ENCODE results near the gene PARP9.

The PARP9 gene

DNA sequence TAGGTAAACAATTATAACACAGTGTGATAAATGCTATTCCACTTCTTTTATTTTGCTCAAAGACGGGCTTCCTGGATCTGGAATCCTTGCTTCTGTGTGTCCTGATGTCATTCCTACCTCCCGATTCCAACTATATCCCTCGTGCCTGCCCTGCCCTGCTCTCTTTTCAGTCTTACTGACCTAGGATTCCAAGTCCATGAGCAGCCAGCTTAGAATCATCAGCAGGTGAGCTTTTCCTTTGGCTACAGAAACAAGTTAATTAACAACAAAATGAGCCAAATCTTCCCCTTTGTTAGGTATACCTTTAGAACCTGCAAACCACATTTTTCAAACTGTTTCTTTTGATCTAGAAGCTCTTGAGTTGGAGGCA is 27.5 kb downstream of the PARP9 start:
- peaks cover 0 to 57% of the 10 kb centered on the region in 2 donors for H3K36me3 ChIP-seq (replicated peaks in 1 of 2; ENCODE audit: control insufficient read depth in 2 of 2, insufficient read depth in 2 of 2, low read length in 2 of 2)
- no peak overlapping the region for H3K23ac ChIP-seq (ENCODE audit: low read depth, low read length, poor library complexity)
- no peak overlapping the region for H3K4me3 ChIP-seq (ENCODE audit: low read length in 2 of 2)
- no peak overlapping the region for H3K27ac ChIP-seq (replicated peaks; ENCODE audit: low read length)
- no peak overlapping the region for H2AFZ ChIP-seq (ENCODE audit: low read length)
- H3K9ac ChIP-seq (ENCODE audit: low read depth, low read length, poor library complexity), result no peak overlapping the region
- H3K4me2 ChIP-seq (ENCODE audit: insufficient read depth, low read length, poor library complexity, severe bottlenecking), result no peak overlapping the region
- H4K8ac ChIP-seq (ENCODE audit: low read depth, low read length), result no peak overlapping the region
- H3K18ac ChIP-seq (ENCODE audit: low read length), result no peak overlapping the region
- H3K14ac ChIP-seq (ENCODE audit: low read length), result no peak overlapping the region
- H2BK12ac ChIP-seq (ENCODE audit: low read length), result no peak overlapping the region
- H3K4ac ChIP-seq (ENCODE audit: low read length), result no peak overlapping the region
- H2BK15ac ChIP-seq (ENCODE audit: low read length), result no peak overlapping the region
- H4K91ac ChIP-seq (ENCODE audit: low read depth, low read length, poor library complexity), result no peak overlapping the region
- no peak for DNase-seq (ENCODE audit: low spot score)
- peaks cover 0 to 2% of the 10 kb centered on the region in 2 donors for H3K9me3 ChIP-seq (replicated peaks in 1 of 2; ENCODE audit: control insufficient read depth in 2 of 2, insufficient read depth in 1 of 2, low read depth in 1 of 2, low read length in 2 of 2)
- no peaks in the 10 kb centered on the region for H3K27me3 ChIP-seq (ENCODE audit: control insufficient read depth in 3 of 3, insufficient read depth in 3 of 3, low read depth in 1 of 3, low read length in 3 of 3)
- H3K4me1 ChIP-seq (ENCODE audit: control insufficient read depth in 2 of 2, insufficient read depth in 1 of 2, low read depth in 1 of 2, low read length in 2 of 2), result no peaks in the 10 kb centered on the region
- no peak overlapping the region for H2BK5ac ChIP-seq (ENCODE audit: low read length)
- no peaks in the 10 kb centered on the region for H3K79me1 ChIP-seq (ENCODE audit: low read depth, low read length)
- no CpG with 5 or more reads among the region's 3 CpGs for WGBS, 2 donors (ENCODE audit: extremely low coverage in 2 of 2, insufficient read length in 2 of 2, insufficient replicate concordance in 1 of 2)
- no peak overlapping the region for H2BK120ac ChIP-seq (ENCODE audit: low read depth, low read length)
- H2AK5ac ChIP-seq (ENCODE audit: low read depth, low read length), result no peak overlapping the region

DNA sequence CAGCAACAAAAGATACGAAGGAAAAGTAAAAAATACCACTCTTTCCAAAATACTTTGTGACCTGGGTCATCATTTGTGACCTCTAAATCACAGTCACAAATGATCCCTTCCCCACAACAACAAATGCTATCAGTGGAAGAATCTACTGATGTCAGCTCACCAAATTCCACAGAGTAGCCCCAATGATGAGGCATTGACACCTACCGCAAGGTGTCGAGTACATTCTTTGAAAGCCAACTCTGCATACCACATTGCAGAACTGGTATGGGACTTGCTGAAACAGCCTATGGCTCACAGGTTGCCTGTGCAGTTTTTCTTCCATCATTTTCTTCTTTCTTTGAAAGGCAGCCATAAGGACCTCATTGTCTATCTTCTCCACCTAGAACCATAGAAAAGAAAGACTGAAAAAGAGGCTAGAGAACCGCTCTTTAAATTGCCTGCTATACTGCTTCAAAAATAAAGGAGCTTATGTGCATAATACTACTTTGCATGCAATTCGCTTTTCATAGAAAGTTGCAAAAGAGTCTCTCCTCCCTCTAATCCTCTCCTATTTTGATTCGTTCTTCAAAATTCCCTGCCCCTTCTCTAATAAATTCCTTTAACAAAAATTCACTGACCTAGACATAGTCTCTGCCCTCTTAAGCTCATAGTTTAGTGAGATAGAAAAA is 28.0 kb downstream of the PARP9 start:
- no peak overlapping the region for H3K4me3 ChIP-seq (ENCODE audit: low read length in 2 of 2)
- no peak overlapping the region for H2BK12ac ChIP-seq (ENCODE audit: low read length)
- no peak overlapping the region for H3K14ac ChIP-seq (ENCODE audit: low read length)
- H4K8ac ChIP-seq (ENCODE audit: low read depth, low read length), result no peak overlapping the region
- no peaks in the 10 kb centered on the region for H3K4me1 ChIP-seq (ENCODE audit: control insufficient read depth in 2 of 2, insufficient read depth in 1 of 2, low read depth in 1 of 2, low read length in 2 of 2)
- H3K27ac ChIP-seq (replicated peaks; ENCODE audit: low read length), result no peak overlapping the region
- DNase-seq (ENCODE audit: low spot score), result no peak
- H3K9ac ChIP-seq (ENCODE audit: low read depth, low read length, poor library complexity), result no peak overlapping the region
- no peak overlapping the region for H2AFZ ChIP-seq (ENCODE audit: low read length)
- no peaks in the 10 kb centered on the region for H3K27me3 ChIP-seq (ENCODE audit: control insufficient read depth in 3 of 3, insufficient read depth in 3 of 3, low read depth in 1 of 3, low read length in 3 of 3)
- no peak overlapping the region for H2BK120ac ChIP-seq (ENCODE audit: low read depth, low read length)
- peaks cover 0 to 2% of the 10 kb centered on the region in 2 donors for H3K9me3 ChIP-seq (replicated peaks in 1 of 2; ENCODE audit: control insufficient read depth in 2 of 2, insufficient read depth in 1 of 2, low read depth in 1 of 2, low read length in 2 of 2)
- no peak overlapping the region for H2BK15ac ChIP-seq (ENCODE audit: low read length)
- no peak overlapping the region for H4K91ac ChIP-seq (ENCODE audit: low read depth, low read length, poor library complexity)
- no CpG with 5 or more reads among the region's 6 CpGs for WGBS, 2 donors (ENCODE audit: extremely low coverage in 2 of 2, insufficient read length in 2 of 2, insufficient replicate concordance in 1 of 2)
- no peak overlapping the region for H3K4me2 ChIP-seq (ENCODE audit: insufficient read depth, low read length, poor library complexity, severe bottlenecking)
- H2BK5ac ChIP-seq (ENCODE audit: low read length), result no peak overlapping the region
- H3K4ac ChIP-seq (ENCODE audit: low read length), result no peak overlapping the region
- H3K18ac ChIP-seq (ENCODE audit: low read length), result no peak overlapping the region
- H3K23ac ChIP-seq (ENCODE audit: low read depth, low read length, poor library complexity), result no peak overlapping the region
- no peak overlapping the region for H2AK5ac ChIP-seq (ENCODE audit: low read depth, low read length)
- no peaks in the 10 kb centered on the region for H3K79me1 ChIP-seq (ENCODE audit: low read depth, low read length)
- peaks cover 0 to 55% of the 10 kb centered on the region in 2 donors for H3K36me3 ChIP-seq (replicated peaks in 1 of 2; ENCODE audit: control insufficient read depth in 2 of 2, insufficient read depth in 2 of 2, low read length in 2 of 2)

DNA sequence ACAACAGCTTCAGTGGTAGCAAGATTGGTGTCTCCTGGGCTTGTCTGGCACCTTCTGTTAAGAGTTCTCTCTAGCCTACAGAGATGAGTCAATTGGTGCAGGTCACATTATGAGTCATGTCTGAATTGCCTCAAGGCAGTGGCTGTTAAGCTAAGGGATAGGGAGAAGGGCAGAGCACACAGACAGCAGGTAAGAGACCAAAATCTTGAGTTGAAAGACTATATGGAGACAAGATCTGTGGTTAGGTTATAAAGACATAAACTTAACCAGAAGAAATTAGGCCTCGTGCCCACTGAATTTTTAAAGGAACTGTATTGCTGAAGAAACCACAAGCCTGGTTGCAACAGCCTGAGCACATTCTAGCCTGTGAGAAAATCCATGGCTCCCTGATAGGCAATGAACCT is 30.2 kb downstream of the PARP9 start:
- H3K4me2 ChIP-seq (ENCODE audit: insufficient read depth, low read length, poor library complexity, severe bottlenecking), result no peak overlapping the region

DNA sequence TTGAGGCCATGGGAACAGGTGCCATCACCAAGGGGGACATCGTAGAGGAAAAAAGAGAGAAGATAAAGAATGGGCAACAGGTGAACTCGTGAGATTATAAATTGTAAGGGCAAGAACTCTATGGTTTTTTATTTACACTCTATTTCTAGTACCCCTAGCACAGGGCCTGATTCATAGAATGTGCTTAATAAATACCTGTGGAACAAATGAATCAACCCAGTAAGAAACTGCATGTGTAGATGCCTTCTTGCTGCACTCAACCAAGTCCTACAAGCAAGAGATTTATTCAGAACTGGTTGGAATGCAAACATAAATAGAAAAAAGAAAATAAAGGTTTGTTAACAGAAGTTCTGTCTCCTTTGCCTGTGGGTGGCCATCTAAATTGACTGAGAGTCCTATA is 30.6 kb downstream of the PARP9 start:
- Histone ChIP-seq H3K18ac (ENCODE audit: low read length) (no peak overlapping the region), H3K23ac (ENCODE audit: low read depth, low read length, poor library complexity) (no peak overlapping the region)
- WGBS, 2 donors (ENCODE audit: extremely low coverage in 2 of 2, insufficient read length in 2 of 2, insufficient replicate concordance in 1 of 2), result no CpG with 5 or more reads among the region's 2 CpGs

More for the DNA sequence above, 30.2 kb downstream of the PARP9 start:
- Histone ChIP-seq H3K9ac (ENCODE audit: low read depth, low read length, poor library complexity) (no peak overlapping the region), H3K27me3 (ENCODE audit: control insufficient read depth in 3 of 3, insufficient read depth in 3 of 3, low read depth in 1 of 3, low read length in 3 of 3) (no peaks in the 10 kb centered on the region), H4K8ac (ENCODE audit: low read depth, low read length) (no peak overlapping the region), H3K4me3 (ENCODE audit: low read length in 2 of 2) (no peak overlapping the region), H3K4me1 (ENCODE audit: control insufficient read depth in 2 of 2, insufficient read depth in 1 of 2, low read depth in 1 of 2, low read length in 2 of 2) (no peaks in the 10 kb centered on the region), H2BK120ac (ENCODE audit: low read depth, low read length) (no peak overlapping the region), H3K27ac (replicated peaks; ENCODE audit: low read length) (no peak overlapping the region), H2AFZ (ENCODE audit: low read length) (no peak overlapping the region), H3K79me1 (ENCODE audit: low read depth, low read length) (no peaks in the 10 kb centered on the region), H2BK5ac (ENCODE audit: low read length) (no peak overlapping the region), H3K36me3 (replicated peaks in 1 of 2; ENCODE audit: control insufficient read depth in 2 of 2, insufficient read depth in 2 of 2, low read length in 2 of 2) (peaks cover 0 to 45% of the 10 kb centered on the region in 2 donors), H2BK15ac (ENCODE audit: low read length) (no peak overlapping the region), H3K4ac (ENCODE audit: low read length) (no peak overlapping the region), H3K23ac (ENCODE audit: low read depth, low read length, poor library complexity) (no peak overlapping the region), H3K18ac (ENCODE audit: low read length) (no peak overlapping the region), H3K9me3 (replicated peaks in 1 of 2; ENCODE audit: control insufficient read depth in 2 of 2, insufficient read depth in 1 of 2, low read depth in 1 of 2, low read length in 2 of 2) (peaks cover 0 to 2% of the 10 kb centered on the region in 2 donors), H2AK5ac (ENCODE audit: low read depth, low read length) (no peak overlapping the region), H3K14ac (ENCODE audit: low read length) (no peak overlapping the region), H4K91ac (ENCODE audit: low read depth, low read length, poor library complexity) (no peak overlapping the region), H2BK12ac (ENCODE audit: low read length) (no peak overlapping the region)
- DNase-seq (ENCODE audit: low spot score), result no peak
- WGBS, 2 donors (ENCODE audit: extremely low coverage in 2 of 2, insufficient read length in 2 of 2, insufficient replicate concordance in 1 of 2), result no CpG with 5 or more reads among the region's 1 CpG

More for the DNA sequence above, 30.6 kb downstream of the PARP9 start:
- H2AK5ac ChIP-seq (ENCODE audit: low read depth, low read length), result no peak overlapping the region
- no peak overlapping the region for H2BK12ac ChIP-seq (ENCODE audit: low read length)
- no peak overlapping the region for H3K14ac ChIP-seq (ENCODE audit: low read length)
- no peaks in the 10 kb centered on the region for H3K79me1 ChIP-seq (ENCODE audit: low read depth, low read length)
- H3K27ac ChIP-seq (replicated peaks; ENCODE audit: low read length), result no peak overlapping the region
- H2AFZ ChIP-seq (ENCODE audit: low read length), result no peak overlapping the region
- peaks cover 0 to 2% of the 10 kb centered on the region in 2 donors for H3K9me3 ChIP-seq (replicated peaks in 1 of 2; ENCODE audit: control insufficient read depth in 2 of 2, insufficient read depth in 1 of 2, low read depth in 1 of 2, low read length in 2 of 2)
- H2BK5ac ChIP-seq (ENCODE audit: low read length), result no peak overlapping the region
- no peak overlapping the region for H3K9ac ChIP-seq (ENCODE audit: low read depth, low read length, poor library complexity)
- H4K8ac ChIP-seq (ENCODE audit: low read depth, low read length), result no peak overlapping the region
- H3K36me3 ChIP-seq (replicated peaks in 1 of 2; ENCODE audit: control insufficient read depth in 2 of 2, insufficient read depth in 2 of 2, low read length in 2 of 2), result peaks cover 0 to 45% of the 10 kb centered on the region in 2 donors
- no peaks in the 10 kb centered on the region for H3K4me1 ChIP-seq (ENCODE audit: control insufficient read depth in 2 of 2, insufficient read depth in 1 of 2, low read depth in 1 of 2, low read length in 2 of 2)
- H2BK120ac ChIP-seq (ENCODE audit: low read depth, low read length), result no peak overlapping the region
- no peak overlapping the region for H4K91ac ChIP-seq (ENCODE audit: low read depth, low read length, poor library complexity)
- no peak overlapping the region for H3K4ac ChIP-seq (ENCODE audit: low read length)
- DNase-seq (ENCODE audit: low spot score), result no peak
- H3K4me2 ChIP-seq (ENCODE audit: insufficient read depth, low read length, poor library complexity, severe bottlenecking), result no peak overlapping the region
- H3K27me3 ChIP-seq (ENCODE audit: control insufficient read depth in 3 of 3, insufficient read depth in 3 of 3, low read depth in 1 of 3, low read length in 3 of 3), result no peaks in the 10 kb centered on the region
- no peak overlapping the region for H2BK15ac ChIP-seq (ENCODE audit: low read length)
- no peak overlapping the region for H3K4me3 ChIP-seq (ENCODE audit: low read length in 2 of 2)

Data from neuronal stem cell (in vitro differentiated cells).